ENCODE measurements around the gene KRT76. TPM values are rescaled to one million over a fixed set of nuclear protein-coding genes. Genes with fewer than 3 reads are reported as not detected.
A peak's percentile ranks its signal among the peaks of the same experiment; 100 is the strongest.

KRT76 gene
- total and polyA plus RNA-seq, 2 experiments from 2014 or later = not detected

DNA sequence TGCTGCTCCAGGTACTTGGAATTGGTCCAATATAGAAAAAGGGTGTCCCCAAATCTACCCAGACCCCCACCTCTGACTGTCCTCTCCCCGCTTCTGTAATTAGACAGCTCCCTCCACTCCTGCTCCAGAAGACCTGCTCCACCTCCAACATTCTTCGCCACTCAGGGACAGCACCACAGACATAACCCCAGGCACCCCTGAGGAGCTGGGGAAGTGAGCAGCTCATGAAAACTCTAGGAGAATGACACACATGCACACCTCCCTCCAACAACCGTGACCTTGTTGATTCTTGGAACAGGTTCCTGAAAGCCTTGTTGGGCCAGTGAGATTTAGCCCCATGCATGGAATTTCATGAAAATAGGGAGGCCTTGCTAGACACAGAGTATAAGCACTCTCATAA lies 28.6 kb upstream of the KRT76 start (continued):
- TF ChIP-seq, protein P1, sequence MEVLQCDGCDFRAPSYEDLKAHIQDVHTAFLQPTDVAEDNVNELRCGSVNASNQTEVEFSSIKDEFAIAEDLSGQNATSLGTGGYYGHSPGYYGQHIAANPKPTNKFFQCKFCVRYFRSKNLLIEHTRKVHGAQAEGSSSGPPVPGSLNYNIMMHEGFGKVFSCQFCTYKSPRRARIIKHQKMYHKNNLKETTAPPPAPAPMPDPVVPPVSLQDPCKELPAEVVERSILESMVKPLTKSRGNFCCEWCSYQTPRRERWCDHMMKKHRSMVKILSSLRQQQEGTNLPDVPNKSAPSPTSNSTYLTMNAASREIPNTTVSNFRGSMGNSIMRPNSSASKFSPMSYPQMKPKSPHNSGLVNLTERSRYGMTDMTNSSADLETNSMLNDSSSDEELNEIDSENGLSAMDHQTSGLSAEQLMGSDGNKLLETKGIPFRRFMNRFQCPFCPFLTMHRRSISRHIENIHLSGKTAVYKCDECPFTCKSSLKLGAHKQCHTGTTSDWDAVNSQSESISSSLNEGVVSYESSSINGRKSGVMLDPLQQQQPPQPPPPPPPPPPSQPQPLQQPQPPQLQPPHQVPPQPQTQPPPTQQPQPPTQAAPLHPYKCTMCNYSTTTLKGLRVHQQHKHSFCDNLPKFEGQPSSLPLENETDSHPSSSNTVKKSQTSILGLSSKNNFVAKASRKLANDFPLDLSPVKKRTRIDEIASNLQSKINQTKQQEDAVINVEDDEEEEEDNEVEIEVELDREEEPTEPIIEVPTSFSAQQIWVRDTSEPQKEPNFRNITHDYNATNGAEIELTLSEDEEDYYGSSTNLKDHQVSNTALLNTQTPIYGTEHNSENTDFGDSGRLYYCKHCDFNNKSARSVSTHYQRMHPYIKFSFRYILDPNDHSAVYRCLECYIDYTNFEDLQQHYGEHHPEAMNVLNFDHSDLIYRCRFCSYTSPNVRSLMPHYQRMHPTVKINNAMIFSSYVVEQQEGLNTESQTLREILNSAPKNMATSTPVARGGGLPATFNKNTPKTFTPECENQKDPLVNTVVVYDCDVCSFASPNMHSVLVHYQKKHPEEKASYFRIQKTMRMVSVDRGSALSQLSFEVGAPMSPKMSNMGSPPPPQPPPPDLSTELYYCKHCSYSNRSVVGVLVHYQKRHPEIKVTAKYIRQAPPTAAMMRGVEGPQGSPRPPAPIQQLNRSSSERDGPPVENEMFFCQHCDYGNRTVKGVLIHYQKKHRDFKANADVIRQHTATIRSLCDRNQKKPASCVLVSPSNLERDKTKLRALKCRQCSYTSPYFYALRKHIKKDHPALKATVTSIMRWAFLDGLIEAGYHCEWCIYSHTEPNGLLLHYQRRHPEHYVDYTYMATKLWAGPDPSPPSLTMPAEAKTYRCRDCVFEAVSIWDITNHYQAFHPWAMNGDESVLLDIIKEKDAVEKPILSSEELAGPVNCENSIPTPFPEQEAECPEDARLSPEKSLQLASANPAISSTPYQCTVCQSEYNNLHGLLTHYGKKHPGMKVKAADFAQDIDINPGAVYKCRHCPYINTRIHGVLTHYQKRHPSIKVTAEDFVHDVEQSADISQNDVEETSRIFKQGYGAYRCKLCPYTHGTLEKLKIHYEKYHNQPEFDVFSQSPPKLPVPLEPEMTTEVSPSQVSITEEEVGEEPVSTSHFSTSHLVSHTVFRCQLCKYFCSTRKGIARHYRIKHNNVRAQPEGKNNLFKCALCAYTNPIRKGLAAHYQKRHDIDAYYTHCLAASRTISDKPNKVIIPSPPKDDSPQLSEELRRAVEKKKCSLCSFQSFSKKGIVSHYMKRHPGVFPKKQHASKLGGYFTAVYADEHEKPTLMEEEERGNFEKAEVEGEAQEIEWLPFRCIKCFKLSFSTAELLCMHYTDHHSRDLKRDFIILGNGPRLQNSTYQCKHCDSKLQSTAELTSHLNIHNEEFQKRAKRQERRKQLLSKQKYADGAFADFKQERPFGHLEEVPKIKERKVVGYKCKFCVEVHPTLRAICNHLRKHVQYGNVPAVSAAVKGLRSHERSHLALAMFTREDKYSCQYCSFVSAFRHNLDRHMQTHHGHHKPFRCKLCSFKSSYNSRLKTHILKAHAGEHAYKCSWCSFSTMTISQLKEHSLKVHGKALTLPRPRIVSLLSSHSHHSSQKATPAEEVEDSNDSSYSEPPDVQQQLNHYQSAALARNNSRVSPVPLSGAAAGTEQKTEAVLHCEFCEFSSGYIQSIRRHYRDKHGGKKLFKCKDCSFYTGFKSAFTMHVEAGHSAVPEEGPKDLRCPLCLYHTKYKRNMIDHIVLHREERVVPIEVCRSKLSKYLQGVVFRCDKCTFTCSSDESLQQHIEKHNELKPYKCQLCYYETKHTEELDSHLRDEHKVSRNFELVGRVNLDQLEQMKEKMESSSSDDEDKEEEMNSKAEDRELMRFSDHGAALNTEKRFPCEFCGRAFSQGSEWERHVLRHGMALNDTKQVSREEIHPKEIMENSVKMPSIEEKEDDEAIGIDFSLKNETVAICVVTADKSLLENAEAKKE (CRISPR knock-in tag; IDR thresholded peaks at IDR 0.05) = no peak

DNA sequence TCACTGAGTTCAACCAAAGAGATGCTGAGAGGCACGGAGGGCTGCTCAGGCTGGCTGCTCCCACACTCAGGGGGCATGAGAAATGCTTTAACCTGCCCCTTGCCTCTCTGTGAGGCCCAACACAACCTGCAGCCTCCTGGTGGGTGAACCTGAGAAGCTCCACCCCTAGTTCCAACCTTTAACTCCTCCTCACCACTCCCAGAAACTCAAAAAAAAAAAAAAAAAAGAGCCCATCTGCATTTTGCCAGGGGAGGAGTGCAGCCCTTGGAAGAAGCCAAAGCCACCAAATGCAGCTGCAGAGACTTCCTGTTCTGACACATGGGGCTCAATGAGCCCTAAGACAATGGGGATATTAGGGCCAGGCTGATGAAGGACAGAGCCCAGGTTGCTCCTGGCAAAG lies 27.9 kb upstream of the KRT76 start:
- H3K27ac Mint-ChIP-seq = no peak overlapping the region
- H3K36me3 Mint-ChIP-seq (ENCODE audit: low read depth) = no peaks in the 10 kb centered on the region
- Histone ChIP-seq H3K79me2 (replicated peaks; ENCODE audit: insufficient read depth) (no peaks in the 10 kb centered on the region), H3K9me2 (ENCODE audit: insufficient read depth) (peaks cover 15% of the 10 kb centered on the region), H3K27ac (ENCODE audit: low read depth) (no peak overlapping the region), H3K36me3 (ENCODE audit: insufficient read depth) (no peaks in the 10 kb centered on the region), H2AFZ (peak overlapping the region; percentile 9; the same call in 1 of the 2 replicates), H3K4me1 (ENCODE audit: insufficient read depth) (peaks cover 29% of the 10 kb centered on the region), H4K20me1 (replicated peaks; ENCODE audit: insufficient read depth) (no peaks in the 10 kb centered on the region), H3K27me3 (ENCODE audit: insufficient read depth) (no peaks in the 10 kb centered on the region), H3F3A (replicated peaks; ENCODE audit: low read depth) (no peaks in the 10 kb centered on the region), H3K4me2 (no peak overlapping the region), H3K4me3 (no peak overlapping the region)
- H3K4me3 Mint-ChIP-seq = no peak overlapping the region
- H3K27me3 Mint-ChIP-seq (ENCODE audit: insufficient read depth, low read depth, poor library complexity) = peaks cover 9% of the 10 kb centered on the region
- no peaks in the 10 kb centered on the region for H3K9me3 Mint-ChIP-seq
- peaks cover 34% of the 10 kb centered on the region for H3K4me1 Mint-ChIP-seq
- DNase-seq (ENCODE audit: low spot score) (peak; percentile 80), ATAC-seq (peak; percentile 89)
- TF ChIP-seq EZH2phosphoT487 (IDR thresholded peaks at IDR 0.05; ENCODE audit: unreplicated experiment) (no peak), NANOG (IDR thresholded peaks at IDR 0.05; ENCODE audit: borderline replicate concordance) (no peak), JUNB (IDR thresholded peaks at IDR 0.05; ENCODE audit: unreplicated experiment) (no peak), POLR2AphosphoS5 (IDR thresholded peaks at IDR 0.05; ENCODE audit: low read depth) (no peak), EZH2 (IDR thresholded peaks at IDR 0.05; ENCODE audit: low read depth, unreplicated experiment) (no peak), CREB1 (CRISPR knock-in tag; IDR thresholded peaks at IDR 0.05; ENCODE audit: low read depth) (no peak), ZNF114 (CRISPR knock-in tag; IDR thresholded peaks at IDR 0.05) (no peak), ZNF331 (CRISPR knock-in tag; IDR thresholded peaks at IDR 0.05; ENCODE audit: low read depth) (no peak), STAT1 (IDR thresholded peaks at IDR 0.05; ENCODE audit: unreplicated experiment) (no peak)
- TF ChIP-seq, protein P2, sequence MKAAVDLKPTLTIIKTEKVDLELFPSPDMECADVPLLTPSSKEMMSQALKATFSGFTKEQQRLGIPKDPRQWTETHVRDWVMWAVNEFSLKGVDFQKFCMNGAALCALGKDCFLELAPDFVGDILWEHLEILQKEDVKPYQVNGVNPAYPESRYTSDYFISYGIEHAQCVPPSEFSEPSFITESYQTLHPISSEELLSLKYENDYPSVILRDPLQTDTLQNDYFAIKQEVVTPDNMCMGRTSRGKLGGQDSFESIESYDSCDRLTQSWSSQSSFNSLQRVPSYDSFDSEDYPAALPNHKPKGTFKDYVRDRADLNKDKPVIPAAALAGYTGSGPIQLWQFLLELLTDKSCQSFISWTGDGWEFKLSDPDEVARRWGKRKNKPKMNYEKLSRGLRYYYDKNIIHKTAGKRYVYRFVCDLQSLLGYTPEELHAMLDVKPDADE (IDR thresholded peaks at IDR 0.05) = no peak
- TF ChIP-seq, protein P3, sequence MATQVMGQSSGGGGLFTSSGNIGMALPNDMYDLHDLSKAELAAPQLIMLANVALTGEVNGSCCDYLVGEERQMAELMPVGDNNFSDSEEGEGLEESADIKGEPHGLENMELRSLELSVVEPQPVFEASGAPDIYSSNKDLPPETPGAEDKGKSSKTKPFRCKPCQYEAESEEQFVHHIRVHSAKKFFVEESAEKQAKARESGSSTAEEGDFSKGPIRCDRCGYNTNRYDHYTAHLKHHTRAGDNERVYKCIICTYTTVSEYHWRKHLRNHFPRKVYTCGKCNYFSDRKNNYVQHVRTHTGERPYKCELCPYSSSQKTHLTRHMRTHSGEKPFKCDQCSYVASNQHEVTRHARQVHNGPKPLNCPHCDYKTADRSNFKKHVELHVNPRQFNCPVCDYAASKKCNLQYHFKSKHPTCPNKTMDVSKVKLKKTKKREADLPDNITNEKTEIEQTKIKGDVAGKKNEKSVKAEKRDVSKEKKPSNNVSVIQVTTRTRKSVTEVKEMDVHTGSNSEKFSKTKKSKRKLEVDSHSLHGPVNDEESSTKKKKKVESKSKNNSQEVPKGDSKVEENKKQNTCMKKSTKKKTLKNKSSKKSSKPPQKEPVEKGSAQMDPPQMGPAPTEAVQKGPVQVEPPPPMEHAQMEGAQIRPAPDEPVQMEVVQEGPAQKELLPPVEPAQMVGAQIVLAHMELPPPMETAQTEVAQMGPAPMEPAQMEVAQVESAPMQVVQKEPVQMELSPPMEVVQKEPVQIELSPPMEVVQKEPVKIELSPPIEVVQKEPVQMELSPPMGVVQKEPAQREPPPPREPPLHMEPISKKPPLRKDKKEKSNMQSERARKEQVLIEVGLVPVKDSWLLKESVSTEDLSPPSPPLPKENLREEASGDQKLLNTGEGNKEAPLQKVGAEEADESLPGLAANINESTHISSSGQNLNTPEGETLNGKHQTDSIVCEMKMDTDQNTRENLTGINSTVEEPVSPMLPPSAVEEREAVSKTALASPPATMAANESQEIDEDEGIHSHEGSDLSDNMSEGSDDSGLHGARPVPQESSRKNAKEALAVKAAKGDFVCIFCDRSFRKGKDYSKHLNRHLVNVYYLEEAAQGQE (IDR thresholded peaks at IDR 0.05; ENCODE audit: unreplicated experiment) = no peak
- TF ChIP-seq, protein P4, sequence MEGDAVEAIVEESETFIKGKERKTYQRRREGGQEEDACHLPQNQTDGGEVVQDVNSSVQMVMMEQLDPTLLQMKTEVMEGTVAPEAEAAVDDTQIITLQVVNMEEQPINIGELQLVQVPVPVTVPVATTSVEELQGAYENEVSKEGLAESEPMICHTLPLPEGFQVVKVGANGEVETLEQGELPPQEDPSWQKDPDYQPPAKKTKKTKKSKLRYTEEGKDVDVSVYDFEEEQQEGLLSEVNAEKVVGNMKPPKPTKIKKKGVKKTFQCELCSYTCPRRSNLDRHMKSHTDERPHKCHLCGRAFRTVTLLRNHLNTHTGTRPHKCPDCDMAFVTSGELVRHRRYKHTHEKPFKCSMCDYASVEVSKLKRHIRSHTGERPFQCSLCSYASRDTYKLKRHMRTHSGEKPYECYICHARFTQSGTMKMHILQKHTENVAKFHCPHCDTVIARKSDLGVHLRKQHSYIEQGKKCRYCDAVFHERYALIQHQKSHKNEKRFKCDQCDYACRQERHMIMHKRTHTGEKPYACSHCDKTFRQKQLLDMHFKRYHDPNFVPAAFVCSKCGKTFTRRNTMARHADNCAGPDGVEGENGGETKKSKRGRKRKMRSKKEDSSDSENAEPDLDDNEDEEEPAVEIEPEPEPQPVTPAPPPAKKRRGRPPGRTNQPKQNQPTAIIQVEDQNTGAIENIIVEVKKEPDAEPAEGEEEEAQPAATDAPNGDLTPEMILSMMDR (conservative IDR thresholded peaks at IDR 0.05; ENCODE audit: low read depth in 2 of 2) = no peak

All from GM23338 (cell line).